GM12878 (cell line): ENCODE results near the gene FLNC. TPM values are rescaled to one million over a fixed set of nuclear protein-coding genes. Genes with fewer than 3 reads are reported as not detected.

Experiments used
- ATAC-seq: fragments of 200-7000 bp; cut with Tn5 transposase; 3 replicates; pipeline ENCODE4 v1.9.1; 2020; ENCODE audit warnings: mild to moderate bottlenecking, moderate library complexity
- BruUV-seq: library from RNA; stranded (reverse); fragments of 400-500 nt; replicated peaks from 2 replicates; lab custom pipeline; 2021; lab: Mats Ljungman, UMichigan
- CTCF ChIA-PET: fragments of 300-600 bp; sonication (Branson Sonifier 250); formaldehyde crosslinking; extraction: SDS; loops from one replicate; lab custom pipeline; 2021; ENCODE audit warnings: inconsistent platforms; lab: Yijun Ruan, JAX
- POLR2A ChIA-PET: fragments of 350-600 bp; formaldehyde crosslinking; extraction: SDS; loops from one replicate; lab custom pipeline; 2021; ENCODE audit warnings: inconsistent platforms; lab: Charles Lee
- RAD21 ChIA-PET: fragments of 300-600 bp; sonication (Branson Sonifier 250); formaldehyde crosslinking; loops from one replicate; lab custom pipeline; 2023; ENCODE audit warnings: antibody characterized with exemption; ENCODE audit not compliant: unreplicated experiment; lab: Charles Lee
- SMC1A ChIA-PET: fragments of 300-600 bp; sonication (Branson Sonifier 250); formaldehyde crosslinking; loops from one replicate; lab custom pipeline; 2023; ENCODE audit not compliant: unreplicated experiment, uncharacterized antibody; lab: Charles Lee
- DNase-seq: peaks from one replicate; pipeline ENCODE4 v3.0.0-alpha.2; 2011; ENCODE audit warnings: low read depth, low spot score
- FAIRE-seq: peaks from 3 replicates; lab custom pipeline; 2011; peaks lifted over from hg19 to GRCh38; lab: Jason Lieb, UNC
- H2AFZ ChIP-seq: 2 replicates; pipeline ENCODE4 v1.6.0; 2011; ENCODE audit warnings: low read depth, low read length, control low read depth; ENCODE audit not compliant: control insufficient read depth
- H3K27ac ChIP-seq: 2 replicates; pipeline ENCODE4 v1.5.1; 2011; ENCODE audit warnings: control low read depth; ENCODE audit not compliant: control insufficient read depth, insufficient read depth
- H3K27me3 ChIP-seq, 2 experiments: replicated peaks in 1 of 2; 2 replicates each; pipeline versions ENCODE4 v1.6.0 to v1.6.1; 2011; ENCODE audit warnings: low read length in 1 of 2; ENCODE audit not compliant: control insufficient read depth in 2 of 2, insufficient read depth in 2 of 2
- H3K36me3 ChIP-seq, 2 experiments: 2 replicates each; pipeline ENCODE4 v1.5.1; 2011; ENCODE audit warnings: low read length in 1 of 2; ENCODE audit not compliant: control insufficient read depth in 2 of 2, insufficient read depth in 2 of 2
- H3K4me1 ChIP-seq: 2 replicates; pipeline ENCODE4 v1.6.1; 2011; ENCODE audit warnings: mild to moderate bottlenecking, low read length, moderate library complexity, mixed read lengths; ENCODE audit not compliant: control insufficient read depth, insufficient read depth
- H3K4me2 ChIP-seq: 2 replicates; pipeline ENCODE4 v1.6.0; 2011; ENCODE audit warnings: control low read depth; ENCODE audit not compliant: control insufficient read depth, insufficient read depth
- H3K4me3 ChIP-seq: fragments of 200-600 bp; sonication (generic); 2 replicates; pipeline ENCODE4 v1.5.1; 2016
- H3K79me2 ChIP-seq: 2 replicates; pipeline ENCODE4 v1.6.0; 2011; ENCODE audit warnings: low read length; ENCODE audit not compliant: control insufficient read depth, insufficient read depth
- H3K9ac ChIP-seq: 2 replicates; pipeline ENCODE4 v1.8.0; 2011; ENCODE audit warnings: low read length, control low read depth, mixed read lengths; ENCODE audit not compliant: control insufficient read depth, insufficient read depth
- H3K9me3 ChIP-seq: replicated peaks from 3 replicates; pipeline ENCODE4 v1.5.1; 2011; ENCODE audit warnings: mild to moderate bottlenecking, low read length; ENCODE audit not compliant: control insufficient read depth, insufficient read depth
- H4K20me1 ChIP-seq: 2 replicates; pipeline ENCODE4 v1.6.0; 2011; ENCODE audit not compliant: control insufficient read depth, insufficient read depth
- BCL3 ChIP-seq: IDR thresholded peaks from 2 replicates; pipeline ENCODE4 v1.6.1; 2011; ENCODE audit warnings: borderline replicate concordance, low read depth, mild to moderate bottlenecking, moderate library complexity, low read length; ENCODE audit not compliant: insufficient read depth, poor library complexity, severe bottlenecking
- CBX3 ChIP-seq: fragments of 200-600 bp; sonication (generic); IDR thresholded peaks from 2 replicates; pipeline ENCODE4 v1.6.1; 2016; ENCODE audit warnings: low read depth, borderline replicate concordance
- FOXK2 ChIP-seq: fragments of 450-650 bp; IDR thresholded peaks from 2 replicates; pipeline ENCODE4 v1.6.1; 2017; ENCODE audit warnings: mild to moderate bottlenecking, moderate library complexity
- JUNB ChIP-seq: IDR thresholded peaks from 2 replicates; pipeline ENCODE4 v1.6.1; 2016; ENCODE audit warnings: antibody characterized with exemption, mild to moderate bottlenecking
- KLF5 ChIP-seq: fragments of 450-650 bp; IDR thresholded peaks from 2 replicates; pipeline ENCODE4 v1.6.1; 2014; ENCODE audit warnings: mild to moderate bottlenecking; ENCODE audit not compliant: partially characterized antibody
- NFIC ChIP-seq: IDR thresholded peaks from 2 replicates; pipeline ENCODE4 v1.6.1; 2012; ENCODE audit warnings: low read depth, mild to moderate bottlenecking, inconsistent platforms, low read length, moderate library complexity
- RCOR1 ChIP-seq: conservative IDR thresholded peaks from 2 replicates; pipeline ENCODE4 v1.6.1; 2012; ENCODE audit warnings: low read depth, low read length, improper control_type of control experiment
- SMAD1 ChIP-seq: fragments of 450-650 bp; IDR thresholded peaks from 2 replicates; pipeline ENCODE4 v1.6.1; 2018; ENCODE audit warnings: mild to moderate bottlenecking, low read depth; ENCODE audit not compliant: partially characterized antibody
- SPI1 ChIP-seq: IDR thresholded peaks from 2 replicates; pipeline ENCODE4 v1.6.1; 2011; ENCODE audit warnings: low read depth, mild to moderate bottlenecking, low read length, moderate library complexity, borderline replicate concordance; ENCODE audit not compliant: insufficient read depth
- ZNF592 ChIP-seq: fragments of 450-650 bp; IDR thresholded peaks from 2 replicates; pipeline ENCODE4 v1.6.1; 2017; ENCODE audit warnings: mild to moderate bottlenecking, moderate library complexity
- ZSCAN29 ChIP-seq: fragments of 450-650 bp; IDR thresholded peaks from 2 replicates; pipeline ENCODE4 v1.6.1; 2017; ENCODE audit warnings: mild to moderate bottlenecking, moderate library complexity
- WGBS: methylation state at CpG from one replicate; pipeline ENCODE4 v1.1.6; 2016; ENCODE audit warnings: low lambda C conversion rate; ENCODE audit not compliant: insufficient replicate concordance, insufficient coverage; ENCODE audit errors: missing lambda C conversion rate; 5-methylcytosine and 5-hydroxymethylcytosine counted together
- in situ Hi-C: fragments of 300-500 bp; cut with MboI; formaldehyde crosslinking; loops from 9 replicates; pipeline ENCODE4 v1.14.3; 2018; ENCODE audit warnings: mixed read lengths
- intact Hi-C: fragments of 100-400 bp; cut with micrococcal nuclease; formaldehyde crosslinking; loops from one replicate; pipeline ENCODE4 v1.14.2; 2022; ENCODE audit not compliant: unreplicated experiment
- polyA plus RNA-seq, 11 experiments: library from polyadenylated mRNA; depleted of rRNA in 4 of 11; unstranded in 6 of 11; stranded (reverse) in 5 of 11; fragments of >200 nt; fragmentation: Nextera tagmentation in 4 of 11; fragmentation: Illumina TruSeq in 1 of 11; extraction: Ambion mirVana in 4 of 11; extraction: Trizol in 1 of 11; gene quantifications; 1 replicate in 1 of 11; 2 replicates in 10 of 11; pipeline versions ENCODE4 v1.2.1 to v1.2.3, GENCODE V29; 2011 to 2016; ENCODE audit warnings: inconsistent platforms in 2 of 11, missing spikeins in 2 of 11, low read depth in 1 of 11
- total RNA-seq, 4 experiments: library from RNA; depleted of rRNA in 3 of 4; stranded (reverse); fragments of >200 nt in 3 of 4; fragmentation: Illumina TruSeq in 1 of 4; extraction: Trizol in 1 of 4; gene quantifications; 2 replicates each; pipeline versions ENCODE4 v1.2.1 to v1.2.3, GENCODE V29; 2013 to 2021

Gene FLNC
- total and polyA plus RNA-seq, 10 of the 15 experiments (the other 5 are each of a cell fraction or from before 2014, with no cell fraction given), result 0.01 to 0.21 (median 0.06) TPM; not detected in 3

- ATAC-seq (no peak), FAIRE-seq (no peak), DNase-seq (no peak)
- TF ChIP-seq FOXK2 (no peak), SMAD1 (no peak), NFIC (no peak), CBX3 (no peak), BCL3 (no peak), RCOR1 (no peak), ZNF592 (no peak), SPI1 (no peak), KLF5 (no peak), JUNB (no peak), ZSCAN29 (no peak)
- Histone ChIP-seq H3K36me3 (no peaks in the 10 kb centered on the region), H3K27me3 (peaks cover 0 to 5% of the 10 kb centered on the region in 2 experiments; a peak in 3 of 4 replicates), H3K4me2 (no peak overlapping the region), H3K4me1 (peaks cover 8% of the 10 kb centered on the region), H3K9me3 (no peaks in the 10 kb centered on the region), H3K79me2 (no peaks in the 10 kb centered on the region), H3K9ac (no peak overlapping the region), H4K20me1 (no peaks in the 10 kb centered on the region), H2AFZ (no peak overlapping the region), H3K27ac (no peak overlapping the region), H3K4me3 (no peak overlapping the region)
- ChIA-PET RAD21 (no interaction called here), CTCF (interaction anchor here (0.7 to 1.4 kb wide), 3 partner anchors 48 to 254 kb away, joined by 3 to 5 read pairs (median 3); no protein-coding TSS in a partner anchor), POLR2A (no interaction called here), SMC1A (no interaction called here)
- BruUV-seq, result no TSS peak
- 33% methylated on average over 14 of the region's 14 CpGs for WGBS
- in situ Hi-C loops, result no loop called here
- intact Hi-C loops, result no loop called here
These were observed 5.8 kb downstream of the FLNC start for GRCh38 chr7:128835790-128836641.
